Ovary (tissue), 3 donors: ENCODE measurements around the gene ASPSCR1.

ENCODE experiments used
- EP300 ChIP-seq: sonication (generic); formaldehyde crosslinking; IDR thresholded peaks from one replicate; pipeline ENCODE4 v1.6.1; 2017; ENCODE audit warnings: antibody characterized with exemption
- POLR2A ChIP-seq: fragments of 450-650 bp; IDR thresholded peaks from one replicate; pipeline ENCODE4 v1.6.1; 2017; ENCODE audit warnings: antibody characterized with exemption, mild to moderate bottlenecking, moderate library complexity
- TF ChIP-seq, protein P1 (sequence below), 3 donors: fragments of 450-650 bp in 2 of 3; fragments of 200-600 bp in 1 of 3; IDR thresholded peaks; one replicate each; pipeline versions ENCODE4 v1.5.1 to v1.8.0; 2016 to 2022; ENCODE audit warnings: antibody characterized with exemption in 3 of 3, mild to moderate bottlenecking in 1 of 3
- donor health status: DM: no; HTN: no; CAD: no.

DNA sequence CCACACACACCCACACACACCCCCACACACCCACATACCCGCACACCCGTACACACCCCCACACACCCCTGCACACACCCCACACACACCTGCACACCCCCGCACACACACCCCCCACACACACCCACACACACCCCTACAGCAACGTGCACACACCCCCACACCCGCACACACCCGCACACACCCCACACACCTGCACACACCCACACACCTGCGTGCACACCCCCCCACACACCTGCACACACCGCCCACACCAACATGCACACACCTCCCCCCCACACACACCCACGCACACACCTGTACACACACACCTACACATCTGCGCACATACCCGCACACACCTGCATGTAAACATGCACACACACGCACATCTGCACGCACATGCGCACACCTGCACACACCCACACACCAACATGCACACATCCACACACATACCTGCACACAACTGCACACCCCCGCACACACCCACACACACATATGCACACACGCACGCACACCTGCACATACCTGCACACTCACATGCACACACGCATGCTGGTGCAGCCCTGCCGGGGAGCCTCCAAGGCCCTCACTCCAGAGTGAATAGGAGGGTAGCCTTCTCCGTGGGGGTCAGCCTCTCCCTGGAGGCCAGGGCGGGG is 7.5 kb downstream of the ASPSCR1 start:
- TF ChIP-seq, protein P1, sequence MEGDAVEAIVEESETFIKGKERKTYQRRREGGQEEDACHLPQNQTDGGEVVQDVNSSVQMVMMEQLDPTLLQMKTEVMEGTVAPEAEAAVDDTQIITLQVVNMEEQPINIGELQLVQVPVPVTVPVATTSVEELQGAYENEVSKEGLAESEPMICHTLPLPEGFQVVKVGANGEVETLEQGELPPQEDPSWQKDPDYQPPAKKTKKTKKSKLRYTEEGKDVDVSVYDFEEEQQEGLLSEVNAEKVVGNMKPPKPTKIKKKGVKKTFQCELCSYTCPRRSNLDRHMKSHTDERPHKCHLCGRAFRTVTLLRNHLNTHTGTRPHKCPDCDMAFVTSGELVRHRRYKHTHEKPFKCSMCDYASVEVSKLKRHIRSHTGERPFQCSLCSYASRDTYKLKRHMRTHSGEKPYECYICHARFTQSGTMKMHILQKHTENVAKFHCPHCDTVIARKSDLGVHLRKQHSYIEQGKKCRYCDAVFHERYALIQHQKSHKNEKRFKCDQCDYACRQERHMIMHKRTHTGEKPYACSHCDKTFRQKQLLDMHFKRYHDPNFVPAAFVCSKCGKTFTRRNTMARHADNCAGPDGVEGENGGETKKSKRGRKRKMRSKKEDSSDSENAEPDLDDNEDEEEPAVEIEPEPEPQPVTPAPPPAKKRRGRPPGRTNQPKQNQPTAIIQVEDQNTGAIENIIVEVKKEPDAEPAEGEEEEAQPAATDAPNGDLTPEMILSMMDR (IDR thresholded peaks at IDR 0.05), result no peak
- TF ChIP-seq POLR2A (no peak), EP300 (no peak)
